GM19395 (cell line): ENCODE results near the gene MEG3.
"Not testable (repeated sequence)": the region's sequence is repeated elsewhere in the genome, so short reads cannot be mapped to it uniquely, and the experiment has no call there.

Experiments used
- ATAC-seq: cut with Tn5 transposase; IDR thresholded peaks from one replicate; pipeline ENCODE4 v1.9.1; 2021; ENCODE audit warnings: mild to moderate bottlenecking, moderate library complexity; ENCODE audit not compliant: unreplicated experiment

MEG3 gene

GRCh38 chr14:100813291-100813690 lies 12.6 kb upstream of the MEG3 start:
- ATAC-seq = no peak

GRCh38 chr14:100815478-100816285 lies 10.2 kb upstream of the MEG3 start:
- no peak for ATAC-seq

DNA sequence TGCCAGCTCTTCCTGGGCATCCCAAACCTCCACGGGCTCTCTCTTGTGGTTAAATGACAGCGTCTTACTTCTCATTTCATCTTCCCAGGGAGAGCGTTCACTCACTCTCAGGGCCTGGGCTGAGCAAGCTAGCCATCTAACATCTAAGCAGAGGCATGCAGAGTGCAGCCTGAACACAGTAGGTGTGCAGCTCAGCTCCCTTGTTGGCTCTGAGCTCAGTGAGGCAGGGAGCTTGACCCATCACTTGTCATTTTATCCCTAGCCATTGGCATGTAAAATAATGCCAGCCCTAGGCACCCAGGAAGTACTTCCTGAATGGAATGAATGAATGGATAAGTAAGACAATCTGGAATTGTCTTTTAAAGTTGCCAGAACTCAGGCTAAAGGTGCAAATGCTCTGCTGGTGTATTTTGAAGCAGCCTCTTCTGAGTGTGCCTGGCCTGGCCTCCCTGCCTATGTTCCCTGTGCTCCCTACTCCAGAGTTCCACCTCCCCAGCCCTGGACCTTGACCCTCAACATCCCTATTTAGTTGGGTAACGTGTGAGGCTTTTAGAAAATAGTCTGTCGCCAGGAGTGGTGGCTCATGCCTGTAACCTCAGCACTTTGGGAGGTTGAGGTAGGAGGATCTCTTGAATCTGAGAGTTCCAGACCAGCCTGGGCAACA lies 9.5 kb upstream of the MEG3 start:
- ATAC-seq = no peak

DNA sequence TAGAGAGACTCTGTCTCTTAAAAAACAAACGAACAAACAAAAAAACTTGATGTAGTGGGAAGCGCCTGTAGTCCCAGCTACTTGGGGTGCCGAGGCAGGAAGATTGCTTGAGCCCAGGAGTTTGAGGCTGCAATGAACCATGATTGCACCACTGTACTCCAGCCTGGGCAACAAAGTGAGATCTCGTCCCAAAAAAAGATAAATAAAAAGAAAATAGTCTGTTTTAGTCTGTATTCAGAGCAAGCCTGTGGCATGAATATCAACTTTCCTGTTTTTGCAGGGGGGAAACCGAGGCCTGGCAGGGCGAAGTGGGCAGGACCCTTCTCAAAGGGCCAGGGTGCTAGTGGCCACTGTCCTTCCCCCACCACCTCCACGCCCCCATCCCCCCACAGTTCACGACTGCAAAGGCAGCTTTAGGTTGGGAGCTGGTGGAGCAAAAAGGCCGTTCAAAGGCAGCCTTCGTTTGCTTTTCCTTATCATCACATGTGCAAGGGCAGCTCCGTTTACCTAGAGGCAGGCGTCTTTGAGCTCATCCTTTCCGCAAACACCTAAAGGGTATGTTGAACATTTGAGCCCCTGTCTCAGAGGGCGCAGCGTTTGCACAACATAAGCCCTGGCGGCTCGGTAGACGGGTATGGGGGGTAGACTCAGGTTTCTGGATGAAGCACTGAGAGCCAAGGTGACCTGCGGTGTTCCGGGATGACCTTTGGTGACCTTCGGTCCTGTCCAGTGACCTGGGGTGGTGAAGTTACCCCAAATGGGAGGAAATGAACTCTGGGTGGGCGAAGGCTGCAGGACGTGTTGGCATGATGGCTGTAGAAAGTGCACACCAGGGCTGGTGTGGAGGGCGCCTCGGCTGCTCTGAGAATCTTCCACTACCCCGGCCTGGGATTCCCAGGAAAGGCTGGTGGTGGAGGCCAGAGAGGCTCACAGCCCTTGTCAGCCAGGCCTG lies 8.7 kb upstream of the MEG3 start:
- no peak for ATAC-seq

DNA sequence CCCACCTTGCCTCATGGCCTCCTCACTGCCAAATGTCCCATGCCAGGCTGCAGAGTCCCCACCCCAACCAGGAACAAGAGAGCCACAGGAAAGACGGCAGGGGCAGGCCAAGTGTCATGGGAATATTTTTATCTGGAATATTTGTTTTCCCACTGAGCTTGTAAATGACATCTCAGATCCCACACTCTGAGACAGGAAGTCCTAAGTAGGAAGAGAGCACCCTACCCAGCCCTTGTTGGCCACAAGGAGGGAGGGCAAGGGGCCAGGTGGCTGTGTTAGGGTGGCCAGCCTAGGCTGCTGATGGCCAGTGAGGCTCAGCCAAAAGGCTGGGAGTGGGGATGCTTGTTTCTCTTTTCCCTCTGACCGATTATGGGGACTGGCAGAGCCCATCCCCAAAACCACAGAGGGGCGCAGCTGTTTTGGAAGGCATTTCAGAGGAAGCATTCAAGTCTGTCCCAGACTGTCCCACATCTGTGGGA lies 7.7 kb upstream of the MEG3 start:
- ATAC-seq = no peak

- ATAC-seq = not testable (repeated sequence)
These were observed 7.0 kb upstream of the MEG3 start for GRCh38 chr14:100818923-100819322.

DNA sequence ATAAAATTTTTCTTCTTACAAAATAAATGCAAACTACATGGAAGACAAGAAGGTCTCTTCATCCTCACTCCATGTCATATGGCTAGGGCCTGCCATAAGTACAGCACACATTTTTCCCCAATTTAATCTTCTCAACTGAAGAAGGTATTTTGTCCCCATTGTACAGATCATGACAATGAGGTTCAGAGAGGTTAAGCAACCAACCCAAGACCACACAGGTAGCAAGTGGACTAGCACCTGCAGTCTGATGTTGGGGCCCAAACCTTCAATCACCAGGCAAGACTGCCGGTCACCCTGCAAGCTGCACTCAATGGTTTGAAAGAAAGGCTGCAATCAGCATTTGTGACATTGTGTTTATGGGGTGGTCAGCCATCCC lies 6.5 kb upstream of the MEG3 start:
- ATAC-seq = no peak

GRCh38 chr14:100819829-100820475 lies 6.0 kb upstream of the MEG3 start:
- no peak for ATAC-seq

DNA sequence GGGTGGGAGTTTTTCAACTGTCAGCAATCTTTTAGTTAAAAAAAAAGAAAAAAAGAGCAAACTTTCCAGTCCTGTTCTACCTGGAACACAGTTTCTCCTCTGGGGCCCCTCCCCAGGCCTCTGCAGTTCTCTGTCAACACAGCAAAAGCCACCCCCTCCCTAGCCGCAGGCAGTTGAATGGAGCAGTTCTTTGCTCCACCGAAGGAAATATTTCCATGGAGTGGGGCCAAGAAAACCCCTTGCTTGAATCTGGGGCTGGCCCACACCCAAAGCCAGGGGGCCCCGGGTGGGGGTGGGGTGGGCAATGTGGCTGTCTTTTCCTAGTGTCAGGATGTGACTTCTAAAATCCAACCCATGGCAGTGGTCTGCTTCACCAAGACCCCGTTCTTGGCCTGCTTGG lies 5.0 kb upstream of the MEG3 start:
- ATAC-seq = no peak

- ATAC-seq = no peak
These were observed 3.9 kb upstream of the MEG3 start for GRCh38 chr14:100822013-100822412.

- no peak for ATAC-seq
These were observed 3.2 kb upstream of the MEG3 start for GRCh38 chr14:100822532-100823296.

DNA sequence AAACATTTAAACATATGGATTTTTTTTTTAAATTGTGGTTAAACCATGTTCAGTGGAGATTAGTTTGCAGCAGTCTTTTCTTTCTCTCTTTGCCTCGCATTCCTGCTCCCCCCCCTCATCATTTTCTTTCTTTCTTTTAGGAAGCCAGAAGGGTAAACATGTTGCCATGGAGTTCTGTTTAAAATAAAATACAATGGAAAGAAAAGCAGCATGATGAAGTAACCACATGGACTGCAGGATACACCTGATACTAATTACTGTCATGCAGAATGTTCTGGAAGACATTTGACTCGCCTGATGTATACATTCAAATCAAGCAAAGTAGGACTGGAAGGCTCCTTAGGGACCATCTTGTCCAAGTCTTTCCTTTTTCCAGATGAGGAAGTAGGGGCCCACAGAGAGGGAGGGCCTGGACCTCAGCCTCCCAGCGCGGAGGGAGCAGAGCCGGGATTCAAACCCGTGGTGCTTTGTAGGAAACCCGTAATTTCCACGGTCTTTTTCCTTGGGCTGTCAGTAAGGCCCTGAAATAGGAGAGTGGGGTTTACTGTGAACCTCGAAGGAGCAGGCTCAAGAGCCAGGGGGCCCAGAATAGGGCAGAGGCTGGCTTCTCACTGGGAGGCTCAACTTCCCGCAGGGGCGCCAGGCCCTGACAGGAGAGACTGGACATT lies 2.4 kb upstream of the MEG3 start:
- no peak for ATAC-seq

DNA sequence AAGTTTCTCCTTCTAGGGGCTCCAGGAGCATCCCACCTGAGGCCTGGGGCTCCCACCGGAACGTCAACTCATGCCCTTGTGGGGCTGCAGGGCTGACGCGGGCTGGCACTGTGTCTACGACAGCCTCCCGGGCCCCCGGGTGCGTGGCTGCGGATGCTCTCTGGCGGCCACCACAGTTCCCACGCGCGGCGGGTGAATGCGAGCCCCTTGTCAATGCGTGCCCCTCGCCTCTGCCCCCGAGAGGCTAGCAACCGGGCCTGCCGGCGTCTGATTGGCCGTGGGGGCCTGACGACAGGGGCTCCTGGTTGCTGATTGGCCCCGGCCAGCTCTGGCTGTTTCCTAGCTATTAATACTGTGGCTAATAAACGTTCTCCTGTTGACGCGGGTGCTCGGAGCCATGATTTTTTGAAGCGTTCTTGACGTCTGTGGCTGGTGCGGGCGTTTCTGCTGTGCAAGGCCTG lies 1.8 kb upstream of the MEG3 start:
- ATAC-seq = no peak

DNA sequence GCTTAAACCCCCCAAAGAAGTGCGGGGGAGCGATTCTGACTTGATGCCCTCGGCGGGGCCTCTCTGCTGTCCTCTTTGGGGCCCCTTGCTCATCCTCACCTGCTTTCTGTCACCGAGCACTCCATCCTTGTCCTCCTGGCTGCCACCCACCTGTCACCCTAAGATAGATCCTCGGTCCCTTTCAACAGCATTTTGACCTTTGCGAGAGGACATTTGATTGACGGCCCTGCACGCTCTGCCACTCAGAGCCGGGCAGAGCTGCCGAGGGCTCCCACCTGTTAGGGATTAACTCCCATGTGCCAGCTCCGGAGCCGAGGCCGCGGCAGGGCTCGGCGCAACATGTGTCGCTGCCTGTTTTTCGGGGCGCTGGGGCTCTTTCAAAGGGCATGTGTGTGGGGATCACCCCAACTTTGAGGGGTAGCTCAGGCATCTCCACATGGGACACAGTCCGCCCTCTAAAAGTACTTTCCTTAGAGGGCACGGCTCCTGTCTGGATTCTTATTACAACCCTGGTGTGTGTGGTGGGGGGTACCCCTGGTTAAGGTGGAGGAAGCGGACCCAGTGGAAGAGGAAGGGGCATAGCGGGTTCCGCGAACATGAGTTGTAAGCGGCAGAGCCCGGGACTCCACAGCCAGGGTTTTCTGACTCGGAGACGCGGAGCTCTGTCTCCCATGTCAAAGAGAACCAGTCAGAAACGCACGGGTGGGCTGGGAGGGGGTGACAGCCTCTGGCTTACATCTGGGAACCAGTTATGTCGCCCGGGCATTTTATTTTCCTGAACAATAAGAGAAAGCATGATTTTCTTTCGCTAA lies 811 bp upstream of the MEG3 start:
- ATAC-seq = no peak

DNA sequence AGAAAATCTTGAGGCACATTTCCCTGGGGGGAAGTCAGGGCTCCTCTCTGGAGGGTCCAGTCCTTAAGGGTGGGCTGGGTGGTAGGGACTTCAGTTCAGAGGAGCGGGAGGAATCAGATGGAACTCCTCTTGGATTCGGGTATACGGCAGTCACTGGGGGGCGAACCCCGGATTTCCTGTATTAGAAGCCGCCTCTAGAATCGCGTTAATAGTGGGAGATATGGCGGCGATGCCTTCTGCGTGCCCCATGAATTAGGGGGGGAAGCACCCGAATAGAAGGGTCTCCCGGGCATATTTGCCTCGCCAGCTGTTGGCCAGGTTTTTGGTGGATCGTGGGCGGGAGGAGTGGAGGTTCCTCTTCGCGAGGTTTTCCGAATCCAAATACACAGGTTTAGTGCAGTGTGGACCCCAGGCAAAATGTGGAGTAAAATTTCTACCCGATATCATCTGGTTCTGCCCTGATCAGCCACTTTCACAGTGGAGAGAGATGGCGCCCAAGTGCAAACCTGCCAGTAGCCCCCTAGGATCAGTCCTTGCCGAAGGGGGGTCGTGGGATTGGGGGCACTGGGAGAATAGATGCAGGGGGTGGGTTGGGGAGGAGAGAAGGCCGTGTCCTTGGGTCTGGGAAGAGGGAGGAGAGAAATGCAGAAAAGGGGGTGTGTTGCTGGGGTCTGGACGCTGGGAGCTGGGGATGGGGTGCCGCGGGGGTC lies 628 bp downstream of the MEG3 start:
- no peak for ATAC-seq

- no peak for ATAC-seq
These were observed 1.4 kb downstream of the MEG3 start for GRCh38 chr14:100827101-100828021.
